Esophagus (tissue), 2 donors: ENCODE measurements around the gene PTPRT. TPM values are rescaled to one million over a fixed set of nuclear protein-coding genes. Genes with fewer than 3 reads are reported as not detected.

ENCODE experiments used
- H3K27ac ChIP-seq, 2 donors: one replicate each; pipeline ENCODE4 v1.5.1; 2013; ENCODE audit warnings: low read depth in 2 of 2, mild to moderate bottlenecking in 2 of 2, inconsistent platforms in 1 of 2, low read length in 1 of 2, moderate library complexity in 1 of 2
- H3K27me3 ChIP-seq, 2 donors: one replicate each; pipeline ENCODE4 v1.6.1; 2013; ENCODE audit warnings: low read length in 2 of 2, control low read depth in 1 of 2, mild to moderate bottlenecking in 1 of 2; ENCODE audit not compliant: insufficient read depth in 2 of 2, control insufficient read depth in 1 of 2
- H3K36me3 ChIP-seq, 2 donors: one replicate each; pipeline ENCODE4 v1.6.1; 2013; ENCODE audit warnings: low read length in 1 of 2; ENCODE audit not compliant: control insufficient read depth in 2 of 2, insufficient read depth in 2 of 2
- H3K4me1 ChIP-seq, 2 donors: one replicate each; pipeline ENCODE4 v1.6.1; 2013; ENCODE audit warnings: low read length in 1 of 2; ENCODE audit not compliant: control insufficient read depth in 2 of 2, insufficient read depth in 2 of 2
- H3K4me3 ChIP-seq, 2 donors: one replicate each; pipeline ENCODE4 v1.5.1; 2013; ENCODE audit warnings: low read length in 2 of 2, mild to moderate bottlenecking in 2 of 2, low read depth in 1 of 2, moderate library complexity in 1 of 2
- H3K9me3 ChIP-seq, 2 donors: one replicate each; pipeline ENCODE4 v1.6.1; 2013; ENCODE audit warnings: mild to moderate bottlenecking in 2 of 2, low read depth in 1 of 2, low read length in 1 of 2, moderate library complexity in 1 of 2; ENCODE audit not compliant: control insufficient read depth in 2 of 2, insufficient read depth in 1 of 2
- WGBS, 2 donors: extraction: QIAGEN DNeasy Blood & Tissue Kit; methylation state at CpG; one replicate each; pipeline ENCODE4 v1.1.7; 2013; 5-methylcytosine and 5-hydroxymethylcytosine counted together
- polyA plus RNA-seq, 2 donors: library from polyadenylated mRNA; stranded (reverse); fragments of 200-250 nt; gene quantifications; one replicate each; pipeline ENCODE4 v1.2.3, GENCODE V29; 2013
- donor health status: healthy with polysubstance abuse.
- donor health status: Bipolar disorder and iron deficiency.

PTPRT gene
- polyA plus RNA-seq, 2 donors = under 0.01 TPM

DNA sequence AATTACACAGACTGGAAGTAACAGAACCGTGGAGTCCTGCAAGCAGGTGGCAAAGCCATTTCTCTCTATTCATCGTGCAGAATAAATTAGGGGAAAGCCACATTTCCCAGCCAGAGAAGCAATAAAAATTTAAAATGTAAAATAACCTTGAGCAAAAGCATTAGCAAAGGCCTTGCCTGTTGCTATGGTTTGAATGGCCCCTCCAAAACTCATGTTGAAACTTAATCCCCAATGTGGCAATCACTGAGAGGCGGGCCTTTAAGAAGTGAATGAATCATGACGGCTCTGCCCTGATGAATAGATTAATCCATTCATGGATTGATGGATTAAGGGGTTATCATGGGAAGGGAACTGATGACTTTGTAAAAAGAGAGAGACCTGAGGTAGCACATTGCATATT is 679.0 kb downstream of the PTPRT start:
- H3K4me1 ChIP-seq = no peaks in the 10 kb centered on the region
- WGBS, 2 donors = 63 to 70% methylated on average over 4 of the region's 4 CpGs
- no peaks in the 10 kb centered on the region for H3K9me3 ChIP-seq
- H3K27me3 ChIP-seq = no peaks in the 10 kb centered on the region
- no peak overlapping the region for H3K27ac ChIP-seq
- H3K4me3 ChIP-seq = no peak overlapping the region
- no peaks in the 10 kb centered on the region for H3K36me3 ChIP-seq

- no peaks in the 10 kb centered on the region for H3K4me1 ChIP-seq
- no peaks in the 10 kb centered on the region for H3K9me3 ChIP-seq
- no peaks in the 10 kb centered on the region for H3K36me3 ChIP-seq
- 62 to 63% methylated on average over 3 of the region's 3 CpGs for WGBS, 2 donors
- H3K4me3 ChIP-seq = no peak overlapping the region
- H3K27ac ChIP-seq = no peak overlapping the region
- no peaks in the 10 kb centered on the region for H3K27me3 ChIP-seq
Observed at GRCh38 chr20:42507874-42508273, 681.8 kb downstream of the PTPRT start.

DNA sequence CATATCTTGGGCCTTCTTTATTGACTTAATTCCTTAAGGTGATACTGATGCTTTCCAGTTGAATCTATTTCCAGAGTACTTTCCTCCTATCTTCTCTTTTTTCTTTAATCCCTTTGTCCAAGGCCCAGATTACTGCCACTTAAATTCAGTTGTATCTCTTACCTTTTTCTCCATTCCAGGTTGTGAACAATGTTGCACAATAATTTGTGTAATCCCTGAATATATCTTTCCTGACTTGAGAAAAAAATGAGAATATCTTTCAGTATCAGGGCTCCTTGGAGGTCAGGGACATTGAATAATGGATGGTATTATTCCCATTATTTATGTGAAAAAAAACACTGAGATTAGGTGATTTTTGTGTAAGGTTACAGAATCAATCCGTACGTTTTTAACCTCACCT is 683.3 kb downstream of the PTPRT start:
- Histone ChIP-seq H3K4me3 (no peak overlapping the region), H3K27ac (no peak overlapping the region), H3K9me3 (no peaks in the 10 kb centered on the region), H3K4me1 (no peaks in the 10 kb centered on the region), H3K27me3 (no peaks in the 10 kb centered on the region), H3K36me3 (no peaks in the 10 kb centered on the region)
- 75 to 85% methylated on average over 2 of the region's 2 CpGs for WGBS, 2 donors

DNA sequence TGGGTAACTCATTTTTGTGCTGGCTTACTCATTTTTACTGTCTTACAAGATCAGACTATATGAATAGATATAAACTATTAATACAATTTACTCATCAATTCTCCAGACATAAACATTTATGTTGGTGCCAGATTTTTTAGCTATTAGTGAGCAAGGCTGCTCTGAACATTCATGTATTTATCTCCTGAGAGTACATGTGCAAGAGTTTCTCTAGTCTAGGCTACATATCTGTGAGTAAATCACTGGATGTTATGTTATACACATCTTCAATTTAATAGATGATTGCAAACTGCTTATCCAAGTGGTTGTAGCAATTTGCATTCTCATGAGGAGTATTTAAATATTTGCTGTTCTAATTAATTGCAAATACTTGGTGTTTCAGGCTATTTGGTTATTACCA is 687.1 kb downstream of the PTPRT start:
- Histone ChIP-seq H3K9me3 (no peaks in the 10 kb centered on the region), H3K4me1 (no peaks in the 10 kb centered on the region), H3K27ac (no peak overlapping the region), H3K36me3 (no peaks in the 10 kb centered on the region), H3K4me3 (no peak overlapping the region), H3K27me3 (no peaks in the 10 kb centered on the region)

GRCh38 chr20:42496595-42496994 is 693.1 kb downstream of the PTPRT start:
- H3K4me1 ChIP-seq = no peaks in the 10 kb centered on the region
- H3K27ac ChIP-seq = no peak overlapping the region
- H3K36me3 ChIP-seq = no peaks in the 10 kb centered on the region
- H3K9me3 ChIP-seq = peaks cover 0 to 2% of the 10 kb centered on the region in 2 donors
- H3K4me3 ChIP-seq = no peak overlapping the region
- whole genome bisulfite sequencing, 2 donors = 76 to 81% methylated on average over 5 of the region's 5 CpGs
- no peaks in the 10 kb centered on the region for H3K27me3 ChIP-seq

DNA sequence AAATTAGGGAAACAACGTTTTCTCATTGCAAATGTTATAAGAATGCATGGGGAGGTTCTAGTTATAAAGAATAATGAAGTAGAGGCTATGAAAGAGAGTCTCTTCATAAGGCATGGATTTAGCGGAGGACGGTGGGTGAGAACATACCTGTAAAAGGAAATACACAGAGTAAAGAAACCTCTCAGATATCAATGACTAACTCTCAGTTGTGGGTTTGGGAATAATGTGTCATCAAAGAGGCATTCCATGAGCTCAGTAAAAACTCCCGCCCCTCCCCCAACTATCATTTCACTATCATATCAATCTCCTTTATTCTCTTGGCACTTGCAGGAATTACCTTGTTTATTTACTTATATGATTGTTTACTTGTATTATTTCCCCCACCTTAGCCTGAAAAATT is 695.4 kb downstream of the PTPRT start:
- H3K36me3 ChIP-seq = no peaks in the 10 kb centered on the region
- no peaks in the 10 kb centered on the region for H3K4me1 ChIP-seq

GRCh38 chr20:42493001-42493400 is 696.7 kb downstream of the PTPRT start:
- Histone ChIP-seq H3K27ac (no peak overlapping the region), H3K9me3 (peaks cover 0 to 2% of the 10 kb centered on the region in 2 donors), H3K36me3 (no peaks in the 10 kb centered on the region), H3K27me3 (no peaks in the 10 kb centered on the region), H3K4me1 (no peaks in the 10 kb centered on the region), H3K4me3 (no peak overlapping the region)

More for the DNA sequence above, 695.4 kb downstream of the PTPRT start:
- 81 to 83% methylated on average over 4 of the region's 4 CpGs for whole genome bisulfite sequencing, 2 donors
- Histone ChIP-seq H3K27ac (no peak overlapping the region), H3K9me3 (peaks cover 0 to 2% of the 10 kb centered on the region in 2 donors), H3K4me3 (no peak overlapping the region), H3K27me3 (no peaks in the 10 kb centered on the region)

- WGBS, 2 donors = 53 to 69% methylated on average over 2 of the region's 2 CpGs
Observed at GRCh38 chr20:42492290-42492689, 697.4 kb downstream of the PTPRT start.

GRCh38 chr20:42485556-42485955 is 704.1 kb downstream of the PTPRT start:
- Histone ChIP-seq H3K4me1 (no peaks in the 10 kb centered on the region), H3K4me3 (no peak overlapping the region), H3K27me3 (no peaks in the 10 kb centered on the region), H3K36me3 (no peaks in the 10 kb centered on the region), H3K27ac (no peak overlapping the region), H3K9me3 (no peaks in the 10 kb centered on the region)
- WGBS, 2 donors = 76 to 85% methylated on average over 2 of the region's 2 CpGs

More at GRCh38 chr20:42492290-42492689, 697.4 kb downstream of the PTPRT start:
- Histone ChIP-seq H3K4me3 (no peak overlapping the region), H3K27me3 (no peaks in the 10 kb centered on the region), H3K4me1 (no peaks in the 10 kb centered on the region), H3K27ac (no peak overlapping the region), H3K9me3 (peaks cover 0 to 2% of the 10 kb centered on the region in 2 donors), H3K36me3 (no peaks in the 10 kb centered on the region)

GRCh38 chr20:42484790-42485375 is 704.8 kb downstream of the PTPRT start:
- Histone ChIP-seq H3K4me1 (no peaks in the 10 kb centered on the region), H3K27ac (peak overlapping the region in 1 of 2 donors; percentile 6), H3K9me3 (no peaks in the 10 kb centered on the region), H3K36me3 (no peaks in the 10 kb centered on the region), H3K27me3 (no peaks in the 10 kb centered on the region), H3K4me3 (no peak overlapping the region)
- WGBS, 2 donors = 68% methylated on average over 5 of the region's 5 CpGs
